HG03108 (cell line): ENCODE data around the gene ZNF44.
"Not testable (repeated sequence)": the region's sequence is repeated elsewhere in the genome, so short reads cannot be mapped to it uniquely, and the experiment has no call there.

Experiments used
- ATAC-seq: cut with Tn5 transposase; IDR thresholded peaks from one replicate; pipeline ENCODE4 v1.9.1; 2021; ENCODE audit warnings: moderate library complexity; ENCODE audit not compliant: unreplicated experiment

ZNF44 gene

GRCh38 chr19:12294249-12295158 is at the start of gene ZNF44:
Gene ZNF44 (minus strand): TSS chr19:12294883. CDS start chr19:12294694, 189 bp downstream.
- ATAC-seq = peak; percentile 85

GRCh38 chr19:12333162-12334159 is 38.8 kb upstream of the ZNF44 start, which contains the start of gene ZNF563:
Gene ZNF563 (minus strand): TSS chr19:12333633. CDS start chr19:12333482, 151 bp downstream.
- peak; percentile 83 for ATAC-seq

DNA sequence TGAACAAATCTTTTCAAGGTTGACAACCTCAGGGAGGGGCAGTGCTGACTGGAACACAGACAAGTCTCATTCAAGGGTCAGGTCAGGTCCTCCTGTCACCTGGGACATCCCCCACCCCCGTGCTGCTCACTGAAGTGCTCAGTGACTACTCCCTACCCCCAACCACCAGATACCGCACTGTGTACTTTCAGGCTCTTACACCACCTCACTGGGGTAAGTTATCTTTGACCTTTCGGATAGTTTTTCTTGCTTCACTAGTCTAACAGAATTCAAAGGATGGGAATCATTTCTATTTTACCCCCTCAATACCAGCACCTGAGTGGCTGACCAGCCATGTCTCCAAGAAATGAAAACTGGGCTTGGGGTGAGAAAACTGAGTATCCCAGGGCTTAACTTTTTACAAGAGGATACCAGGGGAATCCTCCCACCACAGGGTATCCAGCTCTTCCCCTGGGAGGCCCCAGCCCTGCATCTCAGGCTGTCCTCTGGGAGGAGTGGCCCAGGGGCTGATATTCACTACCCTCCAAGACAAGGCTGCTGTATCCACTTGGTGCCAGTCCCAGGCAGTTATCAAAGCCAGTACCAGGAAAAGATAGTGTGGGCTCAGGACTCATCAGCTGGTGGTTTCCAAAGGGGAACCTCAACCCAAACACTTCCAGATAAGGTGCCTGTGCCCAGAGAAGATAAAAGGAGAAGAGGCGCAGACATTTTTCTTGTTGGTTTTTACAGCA is 36.7 kb upstream of the ZNF44 start:
- peak; percentile 53 for ATAC-seq

DNA sequence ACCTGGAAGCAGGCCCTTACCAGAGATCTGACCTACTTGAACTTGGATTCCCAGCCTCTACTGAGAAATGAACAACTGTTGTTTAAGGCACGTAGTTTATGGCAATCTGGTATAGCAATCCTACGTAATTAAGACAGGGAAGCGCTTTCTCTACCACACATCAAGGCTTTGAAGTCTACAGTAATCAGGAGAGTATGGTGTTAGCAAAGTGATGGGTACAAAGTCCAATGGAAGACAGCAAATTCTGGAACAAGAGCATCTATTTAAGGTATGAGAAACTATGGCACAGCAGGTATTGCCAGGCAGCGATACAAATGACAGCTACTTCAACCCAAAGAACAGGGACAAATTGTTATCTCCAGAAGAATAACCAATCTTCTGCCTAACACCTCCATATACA is 35.7 kb upstream of the ZNF44 start:
- no peak for ATAC-seq

- no peak for ATAC-seq
These were observed 31.0 kb upstream of the ZNF44 start for GRCh38 chr19:12325690-12326089.

GRCh38 chr19:12318782-12319413 is 24.2 kb upstream of the ZNF44 start:
- no peak for ATAC-seq

DNA sequence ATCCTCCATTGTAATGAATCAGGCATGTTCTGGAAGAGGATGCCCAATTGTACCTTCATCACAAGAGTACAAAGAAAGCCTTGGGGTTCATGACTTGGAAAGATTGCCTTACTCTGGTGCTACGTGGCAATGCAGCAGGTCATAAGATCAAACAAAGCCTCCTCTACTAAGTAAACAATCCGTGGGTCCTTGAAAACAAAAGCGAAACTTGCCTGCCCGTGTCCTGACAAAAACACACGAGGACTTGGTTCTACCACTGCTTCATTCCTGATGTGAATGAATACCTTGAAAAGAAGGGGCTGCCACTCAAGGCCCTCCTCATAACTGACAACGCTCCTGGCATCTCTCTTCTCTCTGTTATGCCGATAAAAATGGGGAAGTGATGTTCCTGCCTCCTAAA is 19.9 kb upstream of the ZNF44 start:
- ATAC-seq = no peak

GRCh38 chr19:12308891-12309290 is 14.2 kb upstream of the ZNF44 start:
- ATAC-seq = not testable (repeated sequence)

DNA sequence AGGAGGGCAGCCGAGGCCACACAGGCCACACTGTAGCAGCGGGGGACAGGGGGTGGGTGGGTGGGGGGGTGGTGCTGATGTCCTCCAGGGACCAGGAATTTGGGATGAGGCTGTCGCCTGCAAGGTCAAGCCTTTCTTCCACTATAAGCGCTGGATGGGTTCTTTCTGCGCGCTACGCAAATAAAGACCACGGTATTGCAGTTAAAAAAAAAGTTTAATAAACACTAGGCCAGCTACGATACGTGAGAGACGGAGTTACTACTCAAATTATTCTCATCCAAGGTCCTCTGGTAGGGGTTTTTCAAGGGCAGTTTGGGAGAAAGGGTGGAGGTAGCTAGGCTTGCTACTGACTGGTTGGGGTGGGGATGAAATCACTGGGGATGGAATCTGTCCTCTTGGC is 508 bp upstream of the ZNF44 start:
- peak; percentile 3 for ATAC-seq

DNA sequence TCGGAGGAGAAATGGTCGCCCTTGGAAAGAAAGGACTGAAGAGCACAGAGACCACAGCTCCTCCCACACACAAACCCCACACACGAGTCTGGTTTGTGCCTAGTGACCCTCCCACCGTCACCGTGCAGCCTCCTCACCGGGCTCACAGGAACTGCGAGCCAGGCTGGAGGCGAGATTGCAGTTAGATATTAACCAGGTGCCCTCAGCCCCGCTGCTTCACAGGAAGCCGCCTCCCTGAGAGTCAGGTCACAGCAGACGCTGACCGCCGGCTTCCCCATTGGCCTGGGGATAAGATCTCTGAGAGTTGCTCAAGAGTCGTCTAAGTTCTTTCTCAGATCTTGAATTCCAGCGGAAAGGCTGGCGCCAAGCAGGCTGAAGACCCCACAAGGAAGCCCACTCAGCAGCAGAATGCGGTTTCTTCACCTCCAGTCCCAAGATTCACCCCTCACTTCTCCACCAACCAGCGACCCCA is 870 bp downstream of the ZNF44 start:
- ATAC-seq = peak; percentile 46

DNA sequence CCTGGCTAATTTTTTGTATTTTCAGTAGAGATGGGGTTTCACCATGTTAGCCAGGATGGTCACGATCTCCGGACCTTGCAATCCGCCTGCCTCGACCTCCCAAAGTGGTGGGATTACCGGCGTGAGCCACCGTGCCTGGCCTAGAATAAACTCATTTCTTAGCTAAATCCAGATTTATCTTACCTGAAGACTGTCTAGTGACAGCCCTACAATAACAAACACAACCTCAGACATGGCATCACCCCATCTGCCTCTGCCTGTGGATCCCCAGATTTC is 5.0 kb downstream of the ZNF44 start:
- ATAC-seq = no peak

DNA sequence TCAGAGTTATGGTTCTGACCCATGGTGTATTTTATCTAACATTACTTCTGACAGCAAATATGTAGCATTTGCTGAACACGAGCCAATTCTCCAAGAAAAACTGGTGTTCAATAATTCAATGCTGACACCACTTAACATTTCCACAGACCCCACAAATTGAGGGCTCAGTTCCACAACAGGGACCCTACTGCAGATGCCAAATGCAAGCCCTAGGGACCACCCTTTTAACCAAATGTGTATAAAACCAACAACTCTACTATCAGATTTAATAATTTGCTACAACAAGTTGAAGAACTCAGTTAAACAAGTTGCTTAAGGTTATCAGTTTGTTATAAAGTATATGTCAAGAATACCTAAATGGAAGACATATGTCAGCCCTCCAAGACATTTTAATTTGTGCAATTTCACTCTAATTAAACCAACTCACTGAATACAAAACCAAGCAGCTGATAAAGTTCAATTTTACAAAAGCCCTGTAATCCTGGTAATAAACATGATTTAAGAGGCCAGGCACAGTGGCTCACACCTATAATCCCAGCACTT is 6.7 kb downstream of the ZNF44 start:
- no peak for ATAC-seq

GRCh38 chr19:12284631-12285030 is 10.1 kb downstream of the ZNF44 start:
- no peak for ATAC-seq

DNA sequence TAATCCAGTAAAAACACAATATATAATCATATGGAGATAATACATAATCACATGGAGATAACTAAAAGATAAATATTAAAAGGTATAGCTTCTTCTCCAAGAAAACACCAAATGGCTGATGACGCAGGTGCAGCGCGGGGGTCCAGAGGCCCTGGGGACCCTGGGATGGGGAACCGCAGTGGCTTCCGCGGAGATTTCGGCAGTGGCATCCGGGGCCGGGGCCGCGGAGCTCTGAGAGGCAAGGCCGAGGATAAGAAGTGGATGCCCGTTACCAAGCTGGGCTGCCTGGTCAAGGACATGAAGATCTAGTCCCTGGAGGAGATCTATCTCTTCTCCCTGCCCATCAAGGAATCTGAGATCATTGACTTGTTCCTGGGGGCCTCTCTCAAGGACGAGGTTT is 10.5 kb downstream of the ZNF44 start:
- ATAC-seq = no peak

DNA sequence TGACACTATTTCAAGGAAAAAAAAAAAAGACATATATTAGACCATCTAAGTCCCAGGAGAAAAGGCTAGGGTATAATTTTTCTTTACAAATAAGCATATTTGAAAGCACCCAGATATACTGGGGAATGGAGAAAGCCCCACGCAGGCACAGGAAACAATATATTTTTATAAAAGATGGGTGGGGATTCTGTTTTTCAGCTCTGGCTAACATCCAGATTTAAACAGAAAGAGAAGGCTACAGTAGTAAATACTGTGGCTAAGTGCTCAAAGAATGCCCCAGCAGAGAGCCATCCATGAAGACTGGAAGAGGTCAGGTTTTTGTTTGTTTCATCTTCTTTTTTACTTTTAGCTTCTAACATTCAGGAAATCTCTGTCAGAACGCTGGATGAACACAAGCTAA is 16.0 kb downstream of the ZNF44 start:
- no peak for ATAC-seq

GRCh38 chr19:12272980-12273901 is 21.4 kb downstream of the ZNF44 start:
- ATAC-seq = no peak

DNA sequence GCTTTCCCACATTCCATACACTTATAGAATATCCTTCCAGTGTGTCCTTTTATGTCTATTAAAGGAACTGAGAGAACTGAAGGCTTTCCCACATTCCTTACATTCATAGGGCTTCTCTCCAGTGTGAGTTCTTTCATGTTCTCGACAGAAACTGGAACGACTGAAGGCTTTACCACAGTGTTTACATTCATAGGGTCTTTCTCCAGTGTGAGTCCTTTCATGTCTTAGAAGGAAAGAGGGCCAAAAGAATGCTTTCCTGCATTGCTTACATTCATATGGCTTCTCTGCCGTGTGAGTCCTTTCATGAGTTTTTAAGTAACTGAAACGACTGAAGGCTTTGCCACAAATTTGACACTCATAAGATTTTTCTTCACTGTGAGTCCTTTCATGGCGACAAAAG is 22.3 kb downstream of the ZNF44 start:
- no peak for ATAC-seq

- no peak for ATAC-seq
These were observed 23.8 kb downstream of the ZNF44 start for GRCh38 chr19:12270854-12271253.
